Panc1 (cell line): ENCODE data around the gene C5.

Experiments
- CTCF ChIP-seq: fragments of 450-650 bp; IDR thresholded peaks from 2 replicates; pipeline ENCODE4 v1.5.1; 2017; ENCODE audit warnings: mild to moderate bottlenecking
- TF ChIP-seq, protein P1 (sequence below), 2 experiments: IDR thresholded peaks; 2 replicates each; pipeline ENCODE4 v1.6.1; 2011 to 2012; ENCODE audit warnings: low read depth in 2 of 2, control low read depth in 1 of 2, low read length in 1 of 2, mild to moderate bottlenecking in 1 of 2, moderate library complexity in 1 of 2; ENCODE audit not compliant: insufficient read depth in 1 of 2

DNA sequence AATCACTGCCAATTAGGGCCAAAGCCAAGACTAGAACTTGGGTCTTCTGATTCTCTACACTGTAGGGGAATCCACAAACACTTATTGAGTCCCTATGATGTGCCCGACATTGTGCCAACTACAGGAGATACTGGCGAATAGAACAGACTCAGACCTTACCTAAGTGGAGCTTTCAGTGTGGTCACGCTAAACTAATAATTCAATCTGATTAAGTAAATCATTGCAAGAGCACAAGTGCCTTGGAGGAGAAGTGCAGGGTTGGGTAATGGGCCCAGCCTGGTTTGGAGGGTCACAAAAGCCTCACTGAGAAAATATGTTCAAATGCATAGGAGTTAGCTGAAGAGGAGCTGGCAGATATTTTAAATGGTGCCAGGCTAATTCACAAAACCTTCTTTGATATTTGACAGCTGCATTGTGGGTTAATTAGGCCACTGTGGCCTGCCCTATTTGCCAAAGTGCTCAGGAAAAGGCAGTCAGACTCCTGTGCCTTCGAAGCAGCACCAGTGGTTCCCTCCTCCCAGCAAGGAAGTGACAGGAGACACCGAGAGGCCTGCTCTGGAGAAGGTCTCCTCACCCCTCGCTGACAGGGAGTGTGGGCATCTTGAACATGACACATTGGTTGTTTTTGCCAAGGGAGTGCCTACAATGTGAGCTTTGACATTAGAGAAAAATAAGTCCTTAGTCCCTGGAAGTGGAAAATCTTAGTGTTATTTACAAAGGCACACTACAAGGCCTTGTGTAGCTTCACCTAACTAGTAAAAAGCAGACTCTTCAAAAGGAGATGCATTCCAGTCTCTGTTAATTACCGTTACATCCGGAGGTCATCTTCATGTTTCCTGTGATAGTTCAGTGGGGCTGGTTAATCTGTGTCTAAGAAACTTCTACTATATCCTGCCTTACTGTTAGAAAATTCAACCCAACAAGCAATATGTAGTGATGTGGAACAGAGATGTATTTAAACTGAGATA, 99.4 kb downstream of the C5 start:
- TF ChIP-seq CTCF, result no peak
- TF ChIP-seq, protein P1, sequence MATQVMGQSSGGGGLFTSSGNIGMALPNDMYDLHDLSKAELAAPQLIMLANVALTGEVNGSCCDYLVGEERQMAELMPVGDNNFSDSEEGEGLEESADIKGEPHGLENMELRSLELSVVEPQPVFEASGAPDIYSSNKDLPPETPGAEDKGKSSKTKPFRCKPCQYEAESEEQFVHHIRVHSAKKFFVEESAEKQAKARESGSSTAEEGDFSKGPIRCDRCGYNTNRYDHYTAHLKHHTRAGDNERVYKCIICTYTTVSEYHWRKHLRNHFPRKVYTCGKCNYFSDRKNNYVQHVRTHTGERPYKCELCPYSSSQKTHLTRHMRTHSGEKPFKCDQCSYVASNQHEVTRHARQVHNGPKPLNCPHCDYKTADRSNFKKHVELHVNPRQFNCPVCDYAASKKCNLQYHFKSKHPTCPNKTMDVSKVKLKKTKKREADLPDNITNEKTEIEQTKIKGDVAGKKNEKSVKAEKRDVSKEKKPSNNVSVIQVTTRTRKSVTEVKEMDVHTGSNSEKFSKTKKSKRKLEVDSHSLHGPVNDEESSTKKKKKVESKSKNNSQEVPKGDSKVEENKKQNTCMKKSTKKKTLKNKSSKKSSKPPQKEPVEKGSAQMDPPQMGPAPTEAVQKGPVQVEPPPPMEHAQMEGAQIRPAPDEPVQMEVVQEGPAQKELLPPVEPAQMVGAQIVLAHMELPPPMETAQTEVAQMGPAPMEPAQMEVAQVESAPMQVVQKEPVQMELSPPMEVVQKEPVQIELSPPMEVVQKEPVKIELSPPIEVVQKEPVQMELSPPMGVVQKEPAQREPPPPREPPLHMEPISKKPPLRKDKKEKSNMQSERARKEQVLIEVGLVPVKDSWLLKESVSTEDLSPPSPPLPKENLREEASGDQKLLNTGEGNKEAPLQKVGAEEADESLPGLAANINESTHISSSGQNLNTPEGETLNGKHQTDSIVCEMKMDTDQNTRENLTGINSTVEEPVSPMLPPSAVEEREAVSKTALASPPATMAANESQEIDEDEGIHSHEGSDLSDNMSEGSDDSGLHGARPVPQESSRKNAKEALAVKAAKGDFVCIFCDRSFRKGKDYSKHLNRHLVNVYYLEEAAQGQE (IDR thresholded peaks at IDR 0.05; ENCODE audit: insufficient read depth in 1 of 2, low read depth in 2 of 2, low read length in 1 of 2), result no peak
